Esophagus squamous epithelium (tissue), 4 donors: ENCODE data around the gene TLR6.

Source experiments
- CTCF ChIP-seq, 6 experiments: fragments of 450-650 bp in 4 of 6; fragments of 200-600 bp in 2 of 6; sonication (generic) in 2 of 6; IDR thresholded peaks; one replicate each; pipeline ENCODE4 v1.5.1; 2016 to 2019; ENCODE audit warnings: antibody characterized with exemption in 6 of 6, mild to moderate bottlenecking in 4 of 6, moderate library complexity in 4 of 6
- POLR2A ChIP-seq, 4 donors: fragments of 450-650 bp; IDR thresholded peaks; one replicate each; pipeline ENCODE4 v1.6.1; 2017; ENCODE audit warnings: antibody characterized with exemption in 4 of 4, mild to moderate bottlenecking in 4 of 4, moderate library complexity in 3 of 4

GRCh38 chr4:38834570-38834969 is 22.0 kb downstream of the TLR6 start:
- TF ChIP-seq CTCF (IDR thresholded peaks at IDR 0.05) (no peak), POLR2A (IDR thresholded peaks at IDR 0.05) (no peak)
